ENCODE measurements around the gene FARS2.

The FARS2 gene

DNA sequence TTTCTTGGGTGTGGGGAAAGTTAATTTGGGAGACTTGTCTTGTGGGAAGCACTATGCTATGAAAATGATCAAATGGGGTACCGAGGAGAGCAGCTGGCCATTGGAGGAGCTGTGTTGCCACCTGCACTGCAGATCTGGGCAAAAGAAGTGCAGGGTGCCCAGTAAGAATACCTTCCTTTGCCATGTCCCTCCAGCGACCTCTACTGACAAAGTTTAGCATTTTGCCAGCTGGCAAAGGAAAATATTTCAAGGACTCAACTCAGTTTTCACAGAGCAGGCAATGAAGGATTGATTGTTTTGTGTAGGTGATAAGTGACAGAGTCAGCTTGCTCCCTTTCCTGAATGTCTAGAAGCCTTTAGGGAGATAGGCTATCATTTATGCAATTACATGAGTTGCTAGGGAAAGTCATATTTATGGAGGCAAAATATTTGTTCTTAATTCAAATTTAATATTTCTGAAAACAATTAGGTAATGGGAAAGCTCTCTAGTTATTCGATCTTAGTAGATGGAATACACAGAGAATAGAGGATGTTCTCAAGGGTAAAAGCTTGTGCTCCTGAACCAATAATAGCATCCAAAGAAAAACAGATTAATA lies 118.4 kb downstream of the FARS2 start:
- no peak for DNase-seq (ENCODE audit: low read depth)

DNA sequence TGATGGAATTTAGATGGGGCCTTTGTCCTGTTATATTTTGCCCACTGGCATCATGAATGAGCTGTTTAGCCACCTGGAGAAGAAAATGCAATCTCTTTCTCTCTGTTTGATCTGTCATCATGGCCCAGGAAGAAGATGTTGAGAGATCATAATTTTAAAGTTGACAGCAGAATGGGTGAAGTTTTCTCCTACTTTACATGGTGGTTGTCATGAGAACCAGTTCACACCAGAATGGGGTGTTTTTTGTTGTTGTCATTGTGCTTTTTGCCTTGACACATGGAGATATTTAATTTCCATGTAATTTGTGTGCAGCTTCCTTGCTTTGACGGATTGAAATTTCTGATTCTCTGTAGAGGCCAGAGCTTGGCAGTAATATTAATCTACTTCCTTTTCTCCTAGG lies 122.5 kb downstream of the FARS2 start:
- DNase-seq (ENCODE audit: low read depth) = no peak

DNA sequence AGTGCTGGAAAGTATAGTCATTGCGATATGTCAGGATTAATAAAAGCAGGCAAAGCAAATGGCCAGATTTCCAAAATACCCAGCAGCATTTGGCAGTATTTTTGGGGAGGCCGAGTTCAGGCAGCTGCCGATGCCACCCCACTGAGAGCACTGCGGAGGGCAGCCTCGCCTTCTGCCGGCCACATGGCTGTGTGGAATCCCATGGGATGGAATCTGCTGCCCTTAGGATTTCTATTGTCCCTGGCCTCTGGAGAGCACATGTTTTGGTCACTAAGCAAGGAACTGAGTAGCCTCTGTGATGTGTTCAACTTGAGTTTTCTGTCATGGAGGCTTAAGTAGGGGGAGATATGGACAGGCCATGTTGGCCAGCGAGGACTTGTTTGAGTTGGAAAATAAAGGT lies 123.0 kb downstream of the FARS2 start:
- no peak for DNase-seq (ENCODE audit: low read depth)

DNA sequence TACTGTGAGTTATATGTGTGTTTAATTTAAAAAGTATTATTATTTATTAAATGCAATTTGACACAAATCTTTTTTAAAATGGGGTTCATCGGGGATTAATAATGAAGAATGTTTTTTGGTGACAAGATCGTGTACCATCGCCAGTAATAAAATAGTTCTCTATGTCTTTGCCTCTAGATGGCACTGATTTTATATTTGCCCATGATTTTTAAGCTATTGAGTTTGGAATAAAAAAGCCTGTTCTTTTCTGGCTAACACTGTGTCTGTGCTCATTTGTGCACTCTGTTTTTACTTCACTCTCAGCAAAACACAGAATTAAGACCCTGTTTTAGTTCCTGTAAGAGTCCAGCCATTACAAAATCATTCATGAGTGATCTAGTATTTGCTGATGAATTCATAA lies 127.0 kb downstream of the FARS2 start:
- no peak for DNase-seq (ENCODE audit: low read depth)

DNA sequence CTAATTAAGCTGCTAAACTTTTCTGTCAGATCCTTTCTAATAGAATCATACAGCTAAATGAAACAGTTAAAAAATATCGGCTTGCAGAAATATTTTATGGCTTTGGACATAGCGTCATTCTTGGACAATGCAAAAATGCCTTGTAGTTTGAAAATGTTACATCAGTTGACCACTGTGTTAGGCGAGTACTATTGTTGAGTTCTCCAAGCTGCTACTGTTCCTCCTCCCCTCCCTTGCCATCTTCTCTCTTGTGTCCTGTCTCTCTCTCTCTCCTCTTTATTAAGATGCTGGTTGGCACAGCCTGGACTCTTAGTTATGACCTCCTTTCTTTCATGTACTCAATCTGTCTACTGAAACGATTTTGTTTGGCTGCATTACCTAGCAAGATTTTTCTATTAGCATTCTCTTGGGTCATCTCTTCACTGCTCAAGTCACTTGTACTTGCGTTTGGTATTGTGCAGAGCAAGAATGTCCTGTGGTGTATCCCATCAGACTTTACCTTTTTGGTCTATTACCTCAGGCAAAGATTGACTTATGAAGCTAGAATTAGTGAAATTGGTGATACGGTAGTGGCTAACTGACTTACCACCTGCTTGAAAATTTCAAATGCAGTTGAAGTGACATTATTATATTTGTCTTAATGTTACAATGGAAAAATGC lies 127.9 kb downstream of the FARS2 start:
- DNase-seq (ENCODE audit: low read depth) = no peak

DNA sequence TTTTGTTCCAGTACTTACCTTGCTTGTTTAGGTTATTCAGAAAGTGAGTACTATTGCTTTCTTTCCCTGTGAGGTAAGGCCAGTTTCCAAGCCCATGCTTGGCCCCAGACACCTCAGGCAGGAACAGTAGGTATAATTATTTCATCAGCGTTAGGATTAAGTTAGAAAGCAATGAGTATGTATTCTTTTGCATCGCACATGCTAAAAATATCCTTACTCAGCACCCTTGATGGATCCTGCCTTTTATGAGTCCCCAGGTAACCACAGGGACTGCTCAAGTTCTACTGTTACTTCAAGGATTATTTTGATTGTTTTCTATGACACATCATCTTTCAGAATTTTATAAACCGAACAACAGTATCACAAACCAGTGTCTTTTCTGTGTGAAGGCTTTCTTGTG lies 128.9 kb downstream of the FARS2 start:
- no peak for DNase-seq (ENCODE audit: low read depth)

DNA sequence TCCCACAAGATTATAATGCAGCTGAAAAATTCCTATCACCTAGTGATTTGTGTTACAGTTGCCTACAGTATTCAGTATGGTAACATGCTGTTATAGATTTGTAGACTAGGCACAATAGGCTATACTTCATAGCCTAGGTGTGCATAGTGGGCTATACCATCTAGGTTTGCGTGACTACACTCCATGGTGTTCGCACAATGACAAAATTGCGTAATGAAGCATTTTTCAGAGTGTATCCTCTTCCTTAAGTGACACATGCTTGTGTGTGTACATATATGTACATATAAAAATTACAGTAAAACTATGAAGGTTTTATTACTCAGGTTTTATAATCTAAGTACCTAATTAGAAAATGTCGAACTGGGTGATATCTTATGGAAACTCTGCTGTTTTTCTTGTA lies 133.0 kb downstream of the FARS2 start:
- DNase-seq (ENCODE audit: low read depth) = no peak

DNA sequence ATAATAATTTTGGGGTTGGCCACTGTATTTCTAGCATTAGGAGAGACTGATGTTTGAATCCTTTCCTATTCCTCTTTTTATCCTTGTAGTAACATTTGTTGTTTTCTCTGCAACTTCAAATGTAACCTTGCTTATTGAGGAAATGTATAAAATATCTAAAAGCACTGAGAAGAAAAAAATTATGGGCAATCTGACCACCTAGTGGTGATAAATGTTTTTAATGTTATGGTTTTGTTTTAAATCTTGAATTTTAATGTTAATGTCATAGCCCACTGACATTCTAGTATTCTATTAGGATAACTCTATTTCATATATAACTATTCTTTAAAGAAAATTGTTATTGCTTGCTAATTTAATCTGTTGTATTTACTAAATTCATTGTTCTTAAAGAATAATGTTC lies 134.4 kb downstream of the FARS2 start:
- DNase-seq (ENCODE audit: low read depth) = no peak

DNA sequence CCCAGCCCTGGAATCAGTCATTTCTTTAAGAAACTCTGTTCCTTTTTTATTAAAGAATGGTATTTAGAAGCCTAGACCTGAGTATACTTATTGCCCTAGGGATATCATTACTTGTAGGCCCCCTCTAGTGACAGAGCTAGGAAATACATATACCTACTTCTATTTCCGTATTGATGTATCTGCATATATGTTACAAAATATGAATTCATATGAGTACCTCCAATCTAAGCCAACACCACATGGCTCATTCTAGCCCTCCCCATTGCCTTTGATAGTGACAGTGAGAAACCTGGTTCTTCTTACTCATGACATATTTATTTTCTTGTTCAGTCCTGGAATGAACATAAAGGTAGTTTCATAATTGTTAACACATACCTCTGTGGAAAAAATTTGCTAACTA lies 137.2 kb downstream of the FARS2 start:
- DNase-seq (ENCODE audit: low read depth) = no peak

DNA sequence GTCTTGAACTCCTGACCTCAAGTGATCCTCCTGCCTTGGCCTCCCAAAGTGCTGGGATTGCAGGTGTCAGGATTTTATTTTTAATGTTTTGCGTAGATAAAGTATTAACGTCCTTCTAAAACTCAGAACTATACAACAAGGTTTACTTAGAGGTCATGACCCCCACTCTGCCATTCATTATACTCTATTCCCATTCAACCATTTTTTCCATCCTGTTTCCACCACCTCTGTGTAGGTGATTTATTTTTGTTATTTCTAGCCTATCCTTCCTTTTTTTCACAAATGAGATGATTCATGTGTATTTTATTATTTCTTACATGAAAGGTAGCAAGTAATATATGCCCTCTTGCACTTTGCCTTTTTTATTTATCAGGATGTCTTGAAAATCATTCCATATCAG lies 138.1 kb downstream of the FARS2 start:
- DNase-seq (ENCODE audit: low read depth) = no peak

DNA sequence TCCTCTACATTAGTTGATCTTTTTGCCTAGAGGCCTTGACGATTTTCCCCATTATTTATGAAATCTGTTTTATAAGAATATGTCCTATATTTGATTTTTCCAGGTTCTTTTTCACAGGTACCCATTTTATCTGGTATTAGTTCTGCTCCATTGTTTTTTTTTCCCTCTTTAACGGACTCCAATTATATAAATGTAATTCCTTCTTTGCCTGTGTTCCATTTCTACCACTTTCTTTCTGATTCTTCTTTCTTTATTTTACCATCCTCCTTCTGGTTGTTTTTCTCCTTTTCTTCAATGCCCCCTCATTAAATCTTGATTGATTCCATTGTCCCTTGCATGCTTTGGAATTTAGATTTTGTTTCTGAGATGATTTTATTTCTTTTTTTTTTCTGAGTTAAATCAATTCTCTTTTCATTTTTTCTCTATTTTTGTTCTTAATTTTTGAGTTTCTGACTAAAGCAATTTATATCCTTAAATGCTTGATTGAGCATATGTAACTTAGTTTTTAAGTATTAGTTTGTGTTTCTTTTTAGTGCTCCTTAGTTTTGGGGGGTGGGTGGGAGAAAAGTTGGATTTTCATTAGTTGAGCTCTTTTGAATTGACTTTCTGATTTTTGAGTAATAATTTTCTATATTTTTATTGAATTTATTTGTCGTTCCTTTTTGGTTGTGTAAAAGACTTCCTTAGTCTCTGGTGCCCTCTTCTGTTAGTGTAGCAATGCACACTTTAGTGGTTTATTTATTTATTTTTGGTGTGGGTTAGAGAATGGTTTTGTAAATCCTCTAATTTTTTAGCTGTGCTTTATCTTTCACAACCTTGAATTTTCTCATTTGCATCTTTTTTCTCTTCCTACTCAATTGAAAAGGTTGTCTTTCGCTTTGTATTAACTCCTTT lies 140.8 kb downstream of the FARS2 start:
- DNase-seq (ENCODE audit: low read depth) = no peak

DNA sequence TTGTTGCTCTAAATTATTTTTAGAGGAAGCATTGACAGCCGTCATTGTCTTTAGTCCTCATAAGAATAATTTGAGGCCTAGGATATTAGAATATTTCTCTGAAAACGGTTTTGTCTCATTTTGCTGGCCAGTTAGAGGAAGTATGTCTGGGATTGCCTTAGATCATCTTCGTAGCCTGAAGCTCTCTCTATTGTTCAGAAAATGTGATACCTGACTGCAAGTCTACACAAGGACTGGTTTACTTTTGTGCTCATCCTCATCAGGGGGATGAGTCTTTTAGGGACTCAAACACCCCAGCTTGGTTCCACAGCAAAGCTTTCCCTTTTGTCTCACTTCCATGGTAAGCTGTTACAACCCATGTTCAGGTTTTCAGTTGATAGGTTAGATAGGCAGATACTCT lies 141.8 kb downstream of the FARS2 start:
- DNase-seq (ENCODE audit: low read depth) = no peak

DNA sequence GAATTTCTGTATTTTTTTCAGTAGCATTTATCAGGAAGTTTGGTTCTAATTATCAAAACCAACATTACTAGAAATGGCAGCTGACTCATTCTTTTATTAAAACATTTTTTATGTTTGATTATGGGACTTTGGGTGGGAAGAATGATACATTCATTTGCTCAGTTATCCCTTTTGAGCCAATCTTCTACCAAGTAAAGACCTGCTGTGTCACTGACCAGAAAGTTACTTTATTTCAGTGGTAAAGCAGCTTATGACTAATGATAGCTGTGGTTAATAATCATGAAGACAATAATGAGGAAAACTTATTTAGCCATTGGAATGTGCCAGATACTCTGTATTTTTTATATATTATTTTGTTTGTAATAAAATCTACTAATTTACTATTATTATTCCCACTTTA lies 142.3 kb downstream of the FARS2 start:
- no peak for DNase-seq (ENCODE audit: low read depth)

DNA sequence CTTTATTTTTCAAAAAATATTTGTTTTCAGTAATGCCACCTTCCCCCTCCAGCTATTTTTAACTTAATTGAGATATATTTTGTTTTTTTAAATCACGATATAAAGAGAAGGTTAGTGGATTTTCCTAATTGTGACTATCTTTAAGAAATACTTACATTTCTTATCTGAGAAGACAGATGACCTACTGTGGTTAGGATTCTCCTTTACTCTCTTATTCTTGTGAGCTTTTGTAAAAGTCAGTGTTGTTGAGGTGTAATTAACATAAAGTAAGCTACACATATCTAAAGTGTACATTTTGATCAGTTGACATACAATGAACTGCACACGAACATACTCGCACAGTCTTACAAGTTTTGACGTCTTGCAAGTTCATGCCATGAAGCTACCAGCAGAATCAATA lies 144.7 kb downstream of the FARS2 start:
- DNase-seq (ENCODE audit: low read depth) = no peak

DNA sequence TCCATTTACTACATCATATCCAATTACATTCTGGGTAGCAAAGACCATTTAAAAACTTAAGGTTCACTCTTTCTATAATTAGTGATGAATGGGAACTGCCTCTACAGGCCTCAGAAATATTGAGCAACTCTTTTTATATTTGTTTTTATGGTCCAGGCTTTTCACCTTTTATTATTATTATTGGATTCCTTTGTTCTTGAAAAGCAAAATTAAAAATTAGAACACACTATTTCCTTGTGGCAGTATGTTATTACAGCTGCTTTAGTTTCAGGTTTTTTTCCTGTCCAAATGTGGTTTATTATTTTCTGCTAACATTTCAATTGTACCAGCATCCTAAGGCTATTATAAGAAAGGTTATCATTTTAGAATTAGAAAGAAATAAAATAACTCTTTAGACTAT lies 150.1 kb downstream of the FARS2 start:
- no peak for DNase-seq (ENCODE audit: low read depth)

DNA sequence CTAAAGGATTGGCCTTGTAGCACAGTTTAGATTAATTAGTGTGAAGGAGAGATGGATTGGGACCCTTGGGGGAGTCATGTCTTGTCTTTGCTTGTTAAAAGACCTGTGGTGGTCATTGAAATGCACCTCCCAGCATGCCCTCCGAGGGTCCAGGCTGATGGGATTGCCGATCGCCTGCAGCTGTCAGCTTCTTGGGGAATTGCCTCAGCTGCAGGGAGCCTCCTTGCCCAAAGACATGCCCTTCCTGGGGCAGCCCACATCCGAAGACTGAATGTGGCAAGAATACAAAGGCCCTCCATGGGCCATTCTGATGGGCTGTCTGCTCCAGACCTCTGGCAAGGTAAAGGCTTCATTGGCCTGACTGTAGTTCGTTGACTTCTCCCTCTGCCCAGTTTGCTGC lies 150.7 kb downstream of the FARS2 start:
- DNase-seq (ENCODE audit: low read depth) = no peak

DNA sequence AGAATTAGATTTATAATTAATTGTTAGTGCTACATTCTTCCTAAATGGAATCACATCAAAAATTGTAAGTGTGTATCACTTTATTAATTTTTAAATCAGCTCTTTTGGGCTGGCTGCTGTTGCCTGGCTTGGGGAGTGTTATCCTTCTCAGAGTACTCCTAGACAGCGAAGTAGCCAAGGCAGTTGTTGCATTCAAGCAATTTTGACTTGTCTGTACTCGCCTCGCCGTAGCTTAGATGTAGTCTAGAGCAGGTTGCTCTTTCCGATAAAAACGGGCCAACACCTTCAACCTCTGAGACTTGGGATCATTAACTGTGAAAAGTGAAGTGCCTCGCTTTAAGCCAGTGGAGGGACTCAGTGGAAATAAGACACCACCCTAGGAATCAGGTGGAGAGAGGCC lies 151.3 kb downstream of the FARS2 start:
- DNase-seq (ENCODE audit: low read depth) = no peak

DNA sequence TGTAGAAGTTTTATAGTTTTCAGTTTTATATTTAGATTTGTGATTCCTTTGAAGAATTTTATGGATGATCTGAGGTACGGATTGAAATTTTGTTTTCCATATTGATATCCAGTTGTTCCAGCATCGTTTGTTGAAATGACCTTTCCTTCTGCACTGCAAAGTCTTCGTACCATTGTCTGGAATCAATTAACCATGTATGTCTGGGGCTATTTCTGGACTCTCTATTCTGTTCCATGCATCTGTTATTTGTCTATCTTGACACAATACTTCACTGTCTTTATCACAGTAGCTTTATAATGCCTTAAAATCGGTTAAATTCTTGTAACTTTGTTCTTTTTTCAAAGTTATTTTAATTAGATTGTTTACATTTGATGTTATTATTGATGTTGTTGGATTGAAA lies 154.9 kb downstream of the FARS2 start:
- DNase-seq (ENCODE audit: low read depth) = no peak

DNA sequence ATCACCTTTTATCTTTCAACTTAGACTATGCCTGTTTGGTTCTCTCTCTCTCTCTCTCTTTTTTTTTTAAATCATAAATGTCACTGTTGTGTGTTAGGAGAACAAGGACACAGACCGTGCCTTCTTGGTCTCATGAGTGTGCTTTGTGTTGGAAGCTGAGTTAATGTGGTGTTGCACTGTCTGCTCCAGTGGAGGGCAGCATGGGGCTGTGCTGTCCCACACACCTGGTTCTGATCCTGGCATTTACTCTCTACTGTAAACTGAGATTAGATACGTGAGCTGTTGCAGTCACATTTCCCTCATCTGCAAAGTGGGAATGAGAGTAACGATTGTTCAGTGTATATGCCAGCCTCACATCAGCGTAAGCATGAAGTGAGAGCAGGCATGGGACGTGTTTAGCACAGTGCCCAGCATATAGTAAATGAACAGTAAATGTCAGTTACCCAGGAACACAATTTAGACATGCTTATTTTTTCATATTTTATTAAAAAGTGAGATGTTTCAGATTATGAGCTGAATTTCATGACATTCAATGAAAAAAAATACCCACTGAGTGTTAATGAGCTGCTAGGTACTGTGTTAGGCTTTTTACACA lies 161.1 kb downstream of the FARS2 start:
- DNase-seq (ENCODE audit: low read depth) = no peak

DNA sequence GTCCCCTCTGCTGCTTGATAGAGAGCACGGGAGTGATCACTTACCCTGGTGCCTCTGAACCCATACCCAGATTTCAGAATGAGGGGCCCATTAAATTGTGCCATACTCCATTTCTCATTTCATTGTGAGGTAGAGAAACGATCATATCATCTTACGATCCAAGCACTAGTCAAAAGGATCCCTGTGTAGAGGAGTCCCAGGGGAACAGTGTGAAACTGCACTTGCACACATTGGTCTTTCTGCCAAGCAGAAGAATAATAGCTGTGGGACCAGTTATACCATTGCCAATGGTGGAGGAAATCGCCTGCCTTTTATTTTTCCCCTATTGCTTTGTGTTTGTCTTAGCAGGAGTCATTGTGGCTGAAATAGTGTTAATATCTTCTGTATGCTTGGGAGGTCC lies 161.9 kb downstream of the FARS2 start:
- DNase-seq (ENCODE audit: low read depth) = no peak

DNA sequence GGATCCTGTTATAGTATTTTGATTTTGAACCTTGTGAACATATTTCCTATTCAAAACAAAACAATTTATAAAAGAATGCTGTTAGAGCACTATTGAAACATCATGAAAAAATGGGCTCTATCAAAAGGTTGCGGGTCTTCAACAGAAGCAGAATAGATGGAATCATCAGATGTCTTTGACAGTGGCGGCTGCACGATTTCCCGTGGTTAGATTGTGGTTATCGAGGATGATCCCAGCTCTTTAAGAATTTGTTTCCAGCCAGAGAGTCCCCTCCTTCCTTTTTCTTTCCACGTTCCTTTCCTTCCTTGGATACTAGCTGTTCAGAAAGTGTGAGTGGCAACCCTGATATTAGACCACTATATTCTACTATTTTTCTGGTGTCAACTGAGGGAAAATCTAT lies 163.4 kb downstream of the FARS2 start:
- DNase-seq (ENCODE audit: low read depth) = no peak

DNA sequence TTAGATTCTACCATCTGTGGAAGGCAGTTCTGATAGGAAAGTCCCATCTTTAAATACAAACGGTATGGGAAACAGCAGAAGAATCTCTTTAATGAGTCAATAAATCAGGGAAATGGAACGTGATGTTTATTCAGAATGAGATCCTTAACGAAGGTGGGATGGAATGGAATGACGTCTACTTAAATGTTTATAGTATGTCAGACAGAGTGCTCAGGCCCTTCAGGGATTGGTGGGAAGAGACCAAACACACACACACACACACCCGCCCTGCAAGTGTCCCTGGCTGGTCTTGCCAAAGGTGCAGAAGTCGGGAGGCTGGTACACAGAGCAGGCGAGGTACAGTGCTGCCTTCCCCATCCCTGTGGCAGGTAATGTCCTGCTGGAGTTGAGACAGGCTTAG lies 164.0 kb downstream of the FARS2 start:
- no peak for DNase-seq (ENCODE audit: low read depth)

DNA sequence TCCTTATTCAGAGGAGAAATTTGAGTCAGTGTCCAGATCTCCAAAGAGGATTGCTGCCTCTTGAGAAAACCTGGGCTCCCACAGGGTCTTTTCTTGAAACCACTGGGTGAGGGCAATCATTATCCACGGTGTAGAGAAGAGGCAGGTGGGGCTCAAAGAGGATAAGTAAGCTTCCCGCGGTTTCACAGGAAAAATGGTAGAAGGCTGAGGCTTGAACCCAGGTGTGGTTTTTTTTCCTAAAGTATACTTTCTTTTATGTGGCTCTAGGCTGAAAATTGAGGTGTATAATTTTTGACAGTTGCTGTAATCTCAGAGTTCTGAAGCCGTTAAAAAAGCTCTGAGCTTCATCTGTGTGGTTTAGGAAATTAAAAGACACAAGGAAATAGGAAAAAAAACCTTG lies 164.5 kb downstream of the FARS2 start:
- DNase-seq (ENCODE audit: low read depth) = no peak

Measured in activated gamma-delta T cell treated with anti-CD3 and anti-CD28 coated beads, Interleukin-2, amount 50 U/mL, for 16 hours (primary cell).